Measurements from ENCODE around the gene RARB.

GRCh38 chr3:25555695-25556437, 127.8 kb downstream of the RARB start:
- TF ChIP-seq CTCF (IDR thresholded peaks at IDR 0.05) (no peak), ZFX (IDR thresholded peaks at IDR 0.05; ENCODE audit: borderline replicate concordance) (no peak)

Data from 22Rv1 (cell line).